GM12878 (cell line): ENCODE measurements around the gene RMND5A. TPM values are rescaled to one million over a fixed set of nuclear protein-coding genes. Genes with fewer than 3 reads are reported as not detected.

Experiments
- ATAC-seq: fragments of 200-7000 bp; cut with Tn5 transposase; 3 replicates; pipeline ENCODE4 v1.9.1; 2020; ENCODE audit warnings: mild to moderate bottlenecking, moderate library complexity
- BruUV-seq: library from RNA; stranded (reverse); fragments of 400-500 nt; replicated peaks from 2 replicates; lab custom pipeline; 2021; lab: Mats Ljungman, UMichigan
- CTCF ChIA-PET: fragments of 300-600 bp; sonication (Branson Sonifier 250); formaldehyde crosslinking; extraction: SDS; loops from one replicate; lab custom pipeline; 2021; ENCODE audit warnings: inconsistent platforms; lab: Yijun Ruan, JAX
- POLR2A ChIA-PET: fragments of 350-600 bp; formaldehyde crosslinking; extraction: SDS; loops from one replicate; lab custom pipeline; 2021; ENCODE audit warnings: inconsistent platforms; lab: Charles Lee
- RAD21 ChIA-PET: fragments of 300-600 bp; sonication (Branson Sonifier 250); formaldehyde crosslinking; loops from one replicate; lab custom pipeline; 2023; ENCODE audit warnings: antibody characterized with exemption; ENCODE audit not compliant: unreplicated experiment; lab: Charles Lee
- SMC1A ChIA-PET: fragments of 300-600 bp; sonication (Branson Sonifier 250); formaldehyde crosslinking; loops from one replicate; lab custom pipeline; 2023; ENCODE audit not compliant: unreplicated experiment, uncharacterized antibody; lab: Charles Lee
- DNase-seq: peaks from one replicate; pipeline ENCODE4 v3.0.0-alpha.2; 2011; ENCODE audit warnings: low read depth, low spot score
- FAIRE-seq: peaks from 3 replicates; lab custom pipeline; 2011; peaks lifted over from hg19 to GRCh38; lab: Jason Lieb, UNC
- H2AFZ ChIP-seq: 2 replicates; pipeline ENCODE4 v1.6.0; 2011; ENCODE audit warnings: low read depth, low read length, control low read depth; ENCODE audit not compliant: control insufficient read depth
- H3K27ac ChIP-seq: 2 replicates; pipeline ENCODE4 v1.5.1; 2011; ENCODE audit warnings: control low read depth; ENCODE audit not compliant: control insufficient read depth, insufficient read depth
- H3K27me3 ChIP-seq, 2 experiments: replicated peaks in 1 of 2; 2 replicates each; pipeline versions ENCODE4 v1.6.0 to v1.6.1; 2011; ENCODE audit warnings: low read length in 1 of 2; ENCODE audit not compliant: control insufficient read depth in 2 of 2, insufficient read depth in 2 of 2
- H3K36me3 ChIP-seq, 2 experiments: 2 replicates each; pipeline ENCODE4 v1.5.1; 2011; ENCODE audit warnings: low read length in 1 of 2; ENCODE audit not compliant: control insufficient read depth in 2 of 2, insufficient read depth in 2 of 2
- H3K4me1 ChIP-seq: 2 replicates; pipeline ENCODE4 v1.6.1; 2011; ENCODE audit warnings: mild to moderate bottlenecking, low read length, moderate library complexity, mixed read lengths; ENCODE audit not compliant: control insufficient read depth, insufficient read depth
- H3K4me2 ChIP-seq: 2 replicates; pipeline ENCODE4 v1.6.0; 2011; ENCODE audit warnings: control low read depth; ENCODE audit not compliant: control insufficient read depth, insufficient read depth
- H3K4me3 ChIP-seq: fragments of 200-600 bp; sonication (generic); 2 replicates; pipeline ENCODE4 v1.5.1; 2016
- H3K79me2 ChIP-seq: 2 replicates; pipeline ENCODE4 v1.6.0; 2011; ENCODE audit warnings: low read length; ENCODE audit not compliant: control insufficient read depth, insufficient read depth
- H3K9ac ChIP-seq: 2 replicates; pipeline ENCODE4 v1.8.0; 2011; ENCODE audit warnings: low read length, control low read depth, mixed read lengths; ENCODE audit not compliant: control insufficient read depth, insufficient read depth
- H3K9me3 ChIP-seq: replicated peaks from 3 replicates; pipeline ENCODE4 v1.5.1; 2011; ENCODE audit warnings: mild to moderate bottlenecking, low read length; ENCODE audit not compliant: control insufficient read depth, insufficient read depth
- H4K20me1 ChIP-seq: 2 replicates; pipeline ENCODE4 v1.6.0; 2011; ENCODE audit not compliant: control insufficient read depth, insufficient read depth
- BACH1 ChIP-seq: fragments of 450-650 bp; IDR thresholded peaks from 2 replicates; pipeline ENCODE4 v1.6.1; 2017; ENCODE audit warnings: mild to moderate bottlenecking, borderline replicate concordance
- EP300 ChIP-seq, 2 experiments: fragments of 150-350 bp in 1 of 2; IDR thresholded peaks; 2 replicates each; pipeline ENCODE4 v1.6.1; 2011 to 2012; ENCODE audit warnings: low read depth in 2 of 2, low read length in 2 of 2, borderline replicate concordance in 1 of 2, improper control_type of control experiment in 1 of 2, inconsistent platforms in 1 of 2; ENCODE audit not compliant: control insufficient read depth in 1 of 2
- NFXL1 ChIP-seq: fragments of 450-650 bp; IDR thresholded peaks from 2 replicates; pipeline ENCODE4 v1.6.1; 2017; ENCODE audit warnings: antibody characterized with exemption, mild to moderate bottlenecking, borderline replicate concordance
- NKRF ChIP-seq: fragments of 450-650 bp; conservative IDR thresholded peaks from 2 replicates; pipeline ENCODE4 v1.6.1; 2017; ENCODE audit warnings: mild to moderate bottlenecking, moderate library complexity
- RCOR1 ChIP-seq: conservative IDR thresholded peaks from 2 replicates; pipeline ENCODE4 v1.6.1; 2012; ENCODE audit warnings: low read depth, low read length, improper control_type of control experiment
- SMC3 ChIP-seq: IDR thresholded peaks from 2 replicates; pipeline ENCODE4 v1.6.1; 2011; ENCODE audit warnings: low read length, improper control_type of control experiment, borderline replicate concordance
- TARDBP ChIP-seq: IDR thresholded peaks from 2 replicates; pipeline ENCODE4 v1.6.1; 2016; ENCODE audit warnings: borderline replicate concordance
- TCF3 ChIP-seq: IDR thresholded peaks from 2 replicates; pipeline ENCODE4 v1.6.1; 2012; ENCODE audit warnings: low read depth, mild to moderate bottlenecking, low read length, borderline replicate concordance; ENCODE audit not compliant: insufficient read depth
- ZNF274 ChIP-seq: IDR thresholded peaks from one replicate; pipeline ENCODE4 v1.8.0; 2011; ENCODE audit not compliant: insufficient read length, insufficient read depth
- WGBS: methylation state at CpG from one replicate; pipeline ENCODE4 v1.1.6; 2016; ENCODE audit warnings: low lambda C conversion rate; ENCODE audit not compliant: insufficient replicate concordance, insufficient coverage; ENCODE audit errors: missing lambda C conversion rate; 5-methylcytosine and 5-hydroxymethylcytosine counted together
- in situ Hi-C: fragments of 300-500 bp; cut with MboI; formaldehyde crosslinking; loops from 9 replicates; pipeline ENCODE4 v1.14.3; 2018; ENCODE audit warnings: mixed read lengths
- intact Hi-C: fragments of 100-400 bp; cut with micrococcal nuclease; formaldehyde crosslinking; loops from one replicate; pipeline ENCODE4 v1.14.2; 2022; ENCODE audit not compliant: unreplicated experiment
- polyA plus RNA-seq, 11 experiments: library from polyadenylated mRNA; depleted of rRNA in 4 of 11; unstranded in 6 of 11; stranded (reverse) in 5 of 11; fragments of >200 nt; fragmentation: Nextera tagmentation in 4 of 11; fragmentation: Illumina TruSeq in 1 of 11; extraction: Ambion mirVana in 4 of 11; extraction: Trizol in 1 of 11; gene quantifications; 1 replicate in 1 of 11; 2 replicates in 10 of 11; pipeline versions ENCODE4 v1.2.1 to v1.2.3, GENCODE V29; 2011 to 2016; ENCODE audit warnings: inconsistent platforms in 2 of 11, missing spikeins in 2 of 11, low read depth in 1 of 11
- total RNA-seq, 4 experiments: library from RNA; depleted of rRNA in 3 of 4; stranded (reverse); fragments of >200 nt in 3 of 4; fragmentation: Illumina TruSeq in 1 of 4; extraction: Trizol in 1 of 4; gene quantifications; 2 replicates each; pipeline versions ENCODE4 v1.2.1 to v1.2.3, GENCODE V29; 2013 to 2021

The RMND5A gene
- total and polyA plus RNA-seq, 10 of the 15 experiments (the other 5 are each of a cell fraction or from before 2014, with no cell fraction given): 8.3 to 33.6 (median 23.2) TPM

DNA sequence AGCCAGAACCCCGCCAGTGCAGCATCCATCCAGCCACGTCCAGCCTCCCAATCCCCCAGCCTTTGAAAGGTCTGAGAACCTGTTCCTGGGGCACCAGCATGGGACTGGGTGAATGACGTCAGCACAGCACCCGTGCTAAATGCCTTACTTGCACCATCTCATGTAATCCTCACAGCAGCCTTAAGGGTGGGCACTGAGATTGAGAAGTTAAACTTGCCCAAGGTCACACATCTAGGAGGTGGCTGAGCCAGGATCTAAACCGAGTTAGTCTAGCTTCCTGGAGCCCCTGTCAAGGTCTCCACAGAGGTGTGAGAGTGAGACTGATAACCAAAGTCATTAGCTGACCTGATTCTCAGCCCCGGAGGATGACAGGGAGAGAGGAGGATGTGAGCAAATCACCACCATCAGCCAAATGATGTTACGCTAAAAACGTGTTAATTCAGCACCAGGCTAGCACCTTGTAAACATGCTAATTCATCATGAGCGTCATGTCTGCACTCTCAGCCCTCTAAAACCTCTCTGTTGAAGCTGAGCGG is 66.0 kb downstream of the RMND5A start:
- Histone ChIP-seq H3K4me3 (no peak overlapping the region), H2AFZ (no peak overlapping the region), H4K20me1 (no peaks in the 10 kb centered on the region), H3K79me2 (no peaks in the 10 kb centered on the region), H3K4me1 (peaks cover 12% of the 10 kb centered on the region), H3K9me3 (no peaks in the 10 kb centered on the region; the same call in 2 of the 3 replicates), H3K27ac (no peak overlapping the region), H3K4me2 (no peak overlapping the region), H3K36me3 (no peaks in the 10 kb centered on the region), H3K9ac (no peak overlapping the region), H3K27me3 (peaks cover 9 to 13% of the 10 kb centered on the region in 2 experiments)
- FAIRE-seq (no peak), ATAC-seq (no peak), DNase-seq (no peak)
- ChIA-PET POLR2A (interaction anchor here (0.5 kb wide), 1 partner anchor 1795 kb away, joined by 4 read pairs; no protein-coding TSS in a partner anchor), RAD21 (no interaction called here), CTCF (no interaction called here), SMC1A (interaction anchor here (0.9 to 1.0 kb wide), 2 partner anchors 23 to 32 kb away, joined by 3 read pairs; no protein-coding TSS in a partner anchor)
- BruUV-seq: no TSS peak
- in situ Hi-C loops (no loop called here), intact Hi-C loops (no loop called here)
- no peak for TF ChIP-seq NKRF
- no peak for TF ChIP-seq BACH1
- TF ChIP-seq TARDBP: no peak
- TF ChIP-seq SMC3: no peak
- TF ChIP-seq RCOR1: no peak
- TF ChIP-seq TCF3: no peak
- no peak for TF ChIP-seq NFXL1
- no peak for TF ChIP-seq ZNF274
- TF ChIP-seq EP300 (IDR thresholded peaks at IDR 0.05; ENCODE audit: borderline replicate concordance in 1 of 2, control insufficient read depth in 1 of 2, low read depth in 2 of 2, low read length in 2 of 2): no peak
- 78% methylated on average over 10 of the region's 10 CpGs for WGBS
